Measurements from ENCODE around the gene MON1A.
A peak's percentile ranks its signal among the peaks of the same experiment; 100 is the strongest.

The MON1A gene

GRCh38 chr3:49886922-49887265 lies 42.7 kb downstream of the MON1A start:
- DNase-seq, result no peak

- DNase-seq, result no peak
Observed at GRCh38 chr3:49883998-49884397, 45.6 kb downstream of the MON1A start.

- DNase-seq, result no peak
Observed at GRCh38 chr3:49882166-49882565, 47.4 kb downstream of the MON1A start.

GRCh38 chr3:49880581-49881315 lies 48.9 kb downstream of the MON1A start:
- no peak for DNase-seq

- no peak for DNase-seq
Observed at GRCh38 chr3:49879721-49880120, 49.9 kb downstream of the MON1A start.

GRCh38 chr3:49878686-49879085 lies 50.9 kb downstream of the MON1A start:
- DNase-seq, result no peak

GRCh38 chr3:49877716-49878115 lies 51.9 kb downstream of the MON1A start:
- DNase-seq, result no peak

GRCh38 chr3:49876567-49876966 lies 53.0 kb downstream of the MON1A start:
- DNase-seq, result no peak

- DNase-seq, result no peak
Observed at GRCh38 chr3:49873623-49874022, 56.0 kb downstream of the MON1A start.

- peak; percentile 20 for DNase-seq
Observed at GRCh38 chr3:49872801-49873281, 56.8 kb downstream of the MON1A start.

GRCh38 chr3:49871531-49872153 lies 58.0 kb downstream of the MON1A start:
- DNase-seq, result no peak

- peak; percentile 29 for DNase-seq
Observed at GRCh38 chr3:49869525-49870126, 60.0 kb downstream of the MON1A start, which contains the start of gene CAMKV. Gene CAMKV, minus strand, starts transcription at chr3:49869906. Its CDS starts 7,518 bp downstream, at chr3:49862388.

GRCh38 chr3:49868862-49869466 lies 60.6 kb downstream of the MON1A start:
- DNase-seq, result no peak

GRCh38 chr3:49867871-49868321 lies 61.7 kb downstream of the MON1A start:
- no peak for DNase-seq

- no peak for DNase-seq
Observed at GRCh38 chr3:49867400-49867799, 62.2 kb downstream of the MON1A start.

- no peak for DNase-seq
Observed at GRCh38 chr3:49865198-49865784, 64.3 kb downstream of the MON1A start.

GRCh38 chr3:49864505-49864904 lies 65.1 kb downstream of the MON1A start:
- no peak for DNase-seq

- no peak for DNase-seq
Observed at GRCh38 chr3:49859576-49860305, 69.9 kb downstream of the MON1A start.

All from CD4-positive, alpha-beta T cell treated with Interleukin-12 subunit alpha and Interleukin-12 subunit beta, for 1 hour (primary cell).